Muscle layer of colon (tissue), 2 donors: ENCODE results near the gene LSM4.

Experiments
- H3K27ac ChIP-seq: one replicate; pipeline ENCODE4 v1.7.0; 2013; ENCODE audit warnings: low read depth, mild to moderate bottlenecking, low read length, moderate library complexity
- H3K27me3 ChIP-seq, 2 donors: one replicate each; pipeline ENCODE4 v1.7.0; 2013; ENCODE audit warnings: low read length in 2 of 2, mild to moderate bottlenecking in 2 of 2; ENCODE audit not compliant: insufficient read depth in 2 of 2, control insufficient read depth in 1 of 2
- H3K36me3 ChIP-seq: one replicate; pipeline ENCODE4 v1.7.0; 2013; ENCODE audit warnings: mild to moderate bottlenecking, low read length; ENCODE audit not compliant: insufficient read depth
- H3K4me1 ChIP-seq: one replicate; pipeline ENCODE4 v1.7.0; 2013; ENCODE audit warnings: mild to moderate bottlenecking, low read length; ENCODE audit not compliant: insufficient read depth
- H3K4me3 ChIP-seq, 2 donors: one replicate each; pipeline ENCODE4 v1.7.0; 2013; ENCODE audit warnings: low read length in 2 of 2, low read depth in 1 of 2, mild to moderate bottlenecking in 1 of 2, moderate library complexity in 1 of 2
- H3K9ac ChIP-seq: one replicate; pipeline ENCODE4 v1.7.0; 2013; ENCODE audit warnings: low read length
- H3K9me3 ChIP-seq: one replicate; pipeline ENCODE4 v1.7.0; 2013; ENCODE audit warnings: mild to moderate bottlenecking, low read length
- donor health status: abdominal sarcoma.
- donor health status: Adenocarcinoma of cecum.

LSM4 gene

GRCh38 chr19:18266771-18267686 lies 55.8 kb downstream of the LSM4 start:
- Histone ChIP-seq H3K9me3 (no peaks in the 10 kb centered on the region), H3K4me1 (no peaks in the 10 kb centered on the region), H3K27me3 (no peaks in the 10 kb centered on the region), H3K36me3 (peaks cover 45% of the 10 kb centered on the region), H3K9ac (no peak overlapping the region), H3K27ac (no peak overlapping the region), H3K4me3 (no peak overlapping the region)

GRCh38 chr19:18265582-18265981 lies 57.3 kb downstream of the LSM4 start:
- peaks cover 47% of the 10 kb centered on the region for H3K36me3 ChIP-seq
- no peak overlapping the region for H3K27ac ChIP-seq
- H3K4me1 ChIP-seq, result no peaks in the 10 kb centered on the region
- no peaks in the 10 kb centered on the region for H3K9me3 ChIP-seq
- no peak overlapping the region for H3K9ac ChIP-seq
- H3K4me3 ChIP-seq, result no peak overlapping the region
- H3K27me3 ChIP-seq, result no peaks in the 10 kb centered on the region

GRCh38 chr19:18264971-18265540 lies 57.8 kb downstream of the LSM4 start:
- no peaks in the 10 kb centered on the region for H3K27me3 ChIP-seq
- H3K27ac ChIP-seq, result no peak overlapping the region
- no peaks in the 10 kb centered on the region for H3K9me3 ChIP-seq
- H3K4me3 ChIP-seq, result no peak overlapping the region
- H3K4me1 ChIP-seq, result no peaks in the 10 kb centered on the region
- H3K9ac ChIP-seq, result no peak overlapping the region
- H3K36me3 ChIP-seq, result peaks cover 47% of the 10 kb centered on the region

GRCh38 chr19:18264137-18264854 lies 58.6 kb downstream of the LSM4 start:
- H3K9me3 ChIP-seq, result no peaks in the 10 kb centered on the region
- H3K27me3 ChIP-seq, result no peaks in the 10 kb centered on the region
- no peaks in the 10 kb centered on the region for H3K4me1 ChIP-seq
- no peak overlapping the region for H3K4me3 ChIP-seq
- no peak overlapping the region for H3K27ac ChIP-seq
- H3K9ac ChIP-seq, result no peak overlapping the region
- peaks cover 47% of the 10 kb centered on the region for H3K36me3 ChIP-seq

- Histone ChIP-seq H3K4me1 (no peaks in the 10 kb centered on the region), H3K27me3 (no peaks in the 10 kb centered on the region), H3K9me3 (no peaks in the 10 kb centered on the region), H3K9ac (no peak overlapping the region), H3K4me3 (no peak overlapping the region), H3K36me3 (peaks cover 47% of the 10 kb centered on the region), H3K27ac (no peak overlapping the region)
Observed at GRCh38 chr19:18263324-18264136, 59.3 kb downstream of the LSM4 start.

- Histone ChIP-seq H3K4me3 (no peak overlapping the region), H3K9ac (no peak overlapping the region), H3K27ac (no peak overlapping the region), H3K4me1 (no peaks in the 10 kb centered on the region), H3K27me3 (no peaks in the 10 kb centered on the region), H3K36me3 (peaks cover 47% of the 10 kb centered on the region), H3K9me3 (no peaks in the 10 kb centered on the region)
Observed at GRCh38 chr19:18262917-18263316, 60.0 kb downstream of the LSM4 start.

GRCh38 chr19:18262144-18262543 lies 60.7 kb downstream of the LSM4 start:
- H3K4me1 ChIP-seq, result no peaks in the 10 kb centered on the region
- no peaks in the 10 kb centered on the region for H3K9me3 ChIP-seq
- H3K27ac ChIP-seq, result no peak overlapping the region
- no peak overlapping the region for H3K9ac ChIP-seq
- H3K36me3 ChIP-seq, result peaks cover 45% of the 10 kb centered on the region
- no peak overlapping the region for H3K4me3 ChIP-seq
- H3K27me3 ChIP-seq, result no peaks in the 10 kb centered on the region

- Histone ChIP-seq H3K27me3 (no peaks in the 10 kb centered on the region), H3K4me1 (no peaks in the 10 kb centered on the region), H3K9me3 (no peaks in the 10 kb centered on the region), H3K36me3 (peaks cover 42% of the 10 kb centered on the region), H3K27ac (no peak overlapping the region), H3K9ac (no peak overlapping the region), H3K4me3 (no peak overlapping the region)
Observed at GRCh38 chr19:18261474-18261873, 61.4 kb downstream of the LSM4 start.

- Histone ChIP-seq H3K27ac (no peak overlapping the region), H3K4me1 (no peaks in the 10 kb centered on the region), H3K27me3 (peaks cover 0 to 5% of the 10 kb centered on the region in 2 donors), H3K9ac (no peak overlapping the region), H3K36me3 (peaks cover 26% of the 10 kb centered on the region), H3K4me3 (no peak overlapping the region), H3K9me3 (no peaks in the 10 kb centered on the region)
Observed at GRCh38 chr19:18259893-18260292, 63.0 kb downstream of the LSM4 start.

GRCh38 chr19:18257503-18258470 lies 65.1 kb downstream of the LSM4 start:
- Histone ChIP-seq H3K27me3 (peaks cover 0 to 7% of the 10 kb centered on the region in 2 donors), H3K9me3 (no peaks in the 10 kb centered on the region), H3K9ac (no peak overlapping the region), H3K27ac (no peak overlapping the region), H3K4me3 (no peak overlapping the region), H3K4me1 (no peaks in the 10 kb centered on the region), H3K36me3 (peaks cover 16% of the 10 kb centered on the region)
